OCI-M1 (cell line): ENCODE measurements around the gene RIC8A.
"Not testable (repeated sequence)": the region's sequence is repeated elsewhere in the genome, so short reads cannot be mapped to it uniquely, and the experiment has no call there.

Experiments used
- DNase-seq: peaks from one replicate; lab custom pipeline; 2025; lab: John Stamatoyannopoulos, UW

RIC8A gene

DNA sequence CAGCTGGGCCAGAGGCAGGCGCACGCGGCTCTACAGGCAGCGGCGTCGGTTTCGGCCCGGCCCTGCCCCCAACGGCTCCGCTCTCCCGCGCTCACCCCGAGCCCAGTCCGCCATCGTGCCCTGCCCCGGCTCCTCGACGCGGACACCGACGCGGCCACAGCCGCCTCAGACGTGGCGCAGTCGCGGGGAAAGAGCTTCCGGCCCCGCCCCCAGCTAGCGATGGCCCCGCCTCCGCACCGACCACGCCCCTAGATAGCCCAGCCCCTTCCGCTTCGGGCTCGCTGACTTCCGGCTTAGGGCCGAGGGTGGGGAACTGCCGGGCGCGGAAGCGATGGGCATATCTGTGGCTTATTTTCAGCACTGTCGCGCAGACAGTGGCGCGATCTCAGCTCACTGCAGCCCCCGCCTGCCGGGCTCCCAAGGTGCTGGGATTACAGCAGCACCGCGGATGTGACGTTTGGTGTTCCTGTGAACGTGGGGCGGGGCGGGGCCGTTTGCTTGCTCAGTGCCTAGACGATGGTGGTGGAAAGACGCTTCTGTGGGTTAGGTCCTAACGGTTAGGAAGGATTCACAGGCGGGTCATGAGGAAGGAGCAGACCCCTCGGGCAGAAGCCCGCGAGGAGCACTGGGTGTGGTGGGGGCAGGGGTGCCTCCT is at the start of gene RIC8A, which contains the start of gene BET1L:
Gene RIC8A (plus strand): TSS at position 501 of the 655 bp plus-strand sequence. CDS start 1,147 bp downstream, outside the sequence.
Gene BET1L (minus strand): TSS at position 192 of the 655 bp plus-strand sequence. CDS start 78 bp downstream, at position 114.
- peak; percentile 98 for DNase-seq

DNA sequence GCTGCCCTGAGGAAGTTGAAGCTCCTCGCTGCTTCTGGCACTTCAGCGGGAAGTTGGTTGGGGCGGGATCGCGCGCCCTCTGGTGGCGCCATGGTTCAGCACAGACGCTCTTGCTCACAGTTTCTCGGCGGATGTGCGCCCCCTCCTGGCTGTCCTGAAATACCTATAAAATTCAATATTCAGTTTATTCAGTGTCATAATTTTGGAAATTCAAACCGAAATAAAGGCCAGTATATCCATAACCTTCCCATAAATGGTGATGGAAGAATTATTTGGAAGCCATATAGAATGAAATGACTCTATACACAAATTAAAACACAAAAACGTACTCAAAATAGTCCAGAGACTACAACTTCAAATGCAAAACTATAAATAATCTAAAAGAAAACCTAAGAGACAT is 27.3 kb upstream of the RIC8A start:
- not testable (repeated sequence) for DNase-seq

DNA sequence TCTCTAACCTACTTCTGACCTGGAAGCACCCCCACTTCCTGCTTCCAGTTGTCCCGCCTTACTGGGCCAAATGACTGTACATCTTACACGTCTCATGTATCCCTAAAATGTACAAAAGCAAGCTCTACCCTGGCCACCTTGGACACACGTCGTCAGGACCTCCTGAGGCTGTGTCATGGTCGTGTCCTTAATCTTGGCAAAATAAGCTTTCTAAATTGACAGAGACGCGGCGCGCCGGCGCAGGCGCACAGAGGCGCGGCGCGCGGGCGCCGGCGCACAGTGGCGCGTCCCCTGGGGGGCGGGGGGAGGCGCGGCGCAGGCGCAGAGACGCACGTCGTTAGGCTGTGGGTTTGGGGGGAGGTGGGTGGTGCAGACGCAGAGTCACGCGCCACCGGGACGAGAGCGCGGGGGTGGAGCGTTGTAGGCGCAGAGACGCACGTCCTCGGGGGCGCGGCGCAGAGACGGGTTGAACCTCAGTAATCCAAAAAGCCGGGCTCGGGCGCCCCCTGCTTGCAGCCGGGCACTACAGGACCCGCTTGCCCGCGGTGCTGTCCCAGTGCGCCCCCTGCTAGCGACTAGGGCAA is 18.2 kb upstream of the RIC8A start:
- not testable (repeated sequence) for DNase-seq

DNA sequence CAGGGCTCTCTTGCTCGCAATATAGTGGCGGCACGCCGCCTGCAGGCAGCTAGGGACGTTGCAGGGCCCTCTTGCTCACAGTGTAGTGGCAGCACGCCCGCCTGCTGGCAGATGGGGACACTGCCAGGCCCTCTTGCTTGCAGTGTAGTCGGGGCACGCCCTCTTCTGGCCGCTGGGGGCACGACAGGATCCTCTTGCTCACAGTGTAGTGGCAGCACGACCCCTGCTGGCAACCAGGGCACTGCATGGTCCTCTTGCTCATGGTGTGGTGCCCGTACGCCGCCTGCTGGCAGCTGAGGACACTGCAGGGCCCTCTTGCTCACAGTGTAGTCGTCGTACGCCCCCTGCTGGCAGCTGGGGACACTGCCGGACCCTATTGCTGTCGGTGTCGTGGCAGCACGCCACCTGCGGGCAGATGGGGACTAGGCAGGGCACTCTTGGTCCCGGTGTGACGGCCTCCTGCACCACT is 17.6 kb upstream of the RIC8A start:
- DNase-seq, result not testable (repeated sequence)

DNA sequence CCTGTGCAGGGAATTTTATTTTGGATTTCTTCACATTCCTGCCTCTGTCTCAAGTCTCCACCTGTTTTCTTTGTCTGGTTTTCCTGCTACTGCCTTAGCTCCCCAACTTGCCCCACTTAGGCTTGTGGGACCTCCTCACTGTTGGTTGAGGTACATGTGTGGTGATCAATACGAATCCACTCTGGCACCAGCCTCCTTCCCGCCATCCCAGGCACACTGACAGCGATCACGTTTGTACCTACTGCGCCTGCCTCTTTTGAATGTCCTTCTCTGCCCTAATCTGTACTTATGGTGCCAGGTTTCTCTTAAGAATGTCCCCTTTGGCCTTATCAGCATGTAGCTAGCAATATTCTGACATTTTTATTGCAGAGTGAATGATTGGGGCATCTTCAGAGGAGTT is 17.0 kb upstream of the RIC8A start:
- DNase-seq, result not testable (repeated sequence)

DNA sequence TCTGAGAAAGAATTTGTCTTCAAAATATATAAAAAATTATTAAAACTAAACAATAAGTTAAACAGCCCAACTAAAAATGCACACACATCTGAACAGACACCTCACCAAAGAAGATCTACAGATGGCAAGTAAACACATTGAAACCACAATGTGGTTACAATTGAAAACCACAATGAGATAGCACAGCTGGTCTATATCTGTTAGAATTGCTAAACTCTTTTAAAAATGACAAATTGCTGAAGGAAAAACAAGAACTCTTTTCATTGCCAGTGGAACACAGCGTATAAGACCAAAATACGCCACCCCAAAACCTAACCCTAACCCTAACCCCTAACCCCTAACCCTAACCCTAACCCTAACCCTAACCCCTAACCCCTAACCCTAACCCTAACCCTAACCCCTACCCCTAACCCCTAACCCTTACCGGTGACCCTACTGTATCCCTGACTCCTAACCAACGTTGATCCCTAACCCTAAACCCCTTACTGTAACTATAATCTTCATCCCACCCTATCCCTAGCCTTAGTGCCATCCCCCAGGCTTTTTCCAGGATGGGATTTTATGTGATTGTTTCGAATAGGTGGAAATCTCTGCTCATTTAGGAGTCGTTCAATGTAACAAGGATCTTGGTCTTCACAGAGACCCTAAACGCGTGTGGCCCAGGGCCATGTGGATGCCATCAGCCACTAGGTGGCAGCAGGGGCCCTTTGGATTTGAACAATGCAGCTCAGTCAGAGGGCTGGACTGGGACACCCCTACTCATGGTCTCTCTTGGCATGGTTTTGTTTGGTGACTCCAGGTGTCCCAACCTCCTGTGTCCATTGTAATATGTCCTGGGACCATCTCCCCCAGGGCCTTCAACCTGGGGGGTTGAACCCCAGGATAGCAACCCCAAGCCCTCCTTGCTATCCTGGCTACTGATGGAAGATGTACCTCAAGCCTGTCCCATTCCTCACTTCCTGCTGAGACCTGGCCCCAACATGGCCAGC is 15.7 kb upstream of the RIC8A start:
- DNase-seq, result not testable (repeated sequence)

DNA sequence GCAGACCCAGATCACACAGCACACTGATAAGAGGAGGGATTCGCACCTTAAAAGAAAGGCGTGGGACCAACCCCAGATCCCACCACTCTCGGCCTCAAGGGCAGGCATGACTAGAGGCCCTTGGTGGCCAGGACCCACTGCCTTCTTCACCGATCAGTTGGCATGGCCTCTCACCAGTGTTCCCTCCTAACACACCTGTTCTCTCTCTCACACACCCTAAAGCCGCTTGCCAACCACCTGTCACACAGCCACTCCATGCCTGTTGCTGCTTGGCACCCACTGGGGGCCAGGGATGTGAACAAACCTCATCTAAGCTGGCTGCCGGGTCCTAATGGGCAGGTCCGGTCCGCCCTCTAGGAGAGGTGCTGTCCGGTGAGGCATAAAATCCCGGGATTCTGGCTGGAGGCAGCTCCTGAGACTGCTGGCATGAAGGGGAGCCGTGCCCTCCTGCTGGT is 14.8 kb upstream of the RIC8A start, which contains the start of gene SCGB1C1:
Gene SCGB1C1 (plus strand): TSS at position 405 of the 455 bp plus-strand sequence. CDS start 22 bp downstream, at position 427.
- not testable (repeated sequence) for DNase-seq

DNA sequence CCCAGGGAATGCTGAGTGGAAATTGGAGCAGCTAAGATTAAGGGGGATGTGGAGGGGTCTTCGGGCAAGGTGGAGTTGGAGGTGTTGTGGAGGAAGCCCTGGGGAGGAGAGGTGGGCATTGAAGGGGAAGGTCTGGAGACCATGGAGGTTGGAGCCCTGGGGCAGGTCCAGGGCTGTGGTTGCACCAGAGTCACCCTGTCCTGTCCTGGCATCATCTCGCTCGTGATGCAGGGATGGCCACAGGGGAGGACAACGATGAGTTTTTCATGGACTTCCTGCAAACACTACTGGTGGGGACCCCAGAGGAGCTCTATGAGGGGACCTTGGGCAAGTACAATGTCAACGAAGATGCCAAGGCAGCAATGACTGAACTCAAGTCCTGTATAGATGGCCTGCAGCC is 14.0 kb upstream of the RIC8A start:
- DNase-seq, result not testable (repeated sequence)

DNA sequence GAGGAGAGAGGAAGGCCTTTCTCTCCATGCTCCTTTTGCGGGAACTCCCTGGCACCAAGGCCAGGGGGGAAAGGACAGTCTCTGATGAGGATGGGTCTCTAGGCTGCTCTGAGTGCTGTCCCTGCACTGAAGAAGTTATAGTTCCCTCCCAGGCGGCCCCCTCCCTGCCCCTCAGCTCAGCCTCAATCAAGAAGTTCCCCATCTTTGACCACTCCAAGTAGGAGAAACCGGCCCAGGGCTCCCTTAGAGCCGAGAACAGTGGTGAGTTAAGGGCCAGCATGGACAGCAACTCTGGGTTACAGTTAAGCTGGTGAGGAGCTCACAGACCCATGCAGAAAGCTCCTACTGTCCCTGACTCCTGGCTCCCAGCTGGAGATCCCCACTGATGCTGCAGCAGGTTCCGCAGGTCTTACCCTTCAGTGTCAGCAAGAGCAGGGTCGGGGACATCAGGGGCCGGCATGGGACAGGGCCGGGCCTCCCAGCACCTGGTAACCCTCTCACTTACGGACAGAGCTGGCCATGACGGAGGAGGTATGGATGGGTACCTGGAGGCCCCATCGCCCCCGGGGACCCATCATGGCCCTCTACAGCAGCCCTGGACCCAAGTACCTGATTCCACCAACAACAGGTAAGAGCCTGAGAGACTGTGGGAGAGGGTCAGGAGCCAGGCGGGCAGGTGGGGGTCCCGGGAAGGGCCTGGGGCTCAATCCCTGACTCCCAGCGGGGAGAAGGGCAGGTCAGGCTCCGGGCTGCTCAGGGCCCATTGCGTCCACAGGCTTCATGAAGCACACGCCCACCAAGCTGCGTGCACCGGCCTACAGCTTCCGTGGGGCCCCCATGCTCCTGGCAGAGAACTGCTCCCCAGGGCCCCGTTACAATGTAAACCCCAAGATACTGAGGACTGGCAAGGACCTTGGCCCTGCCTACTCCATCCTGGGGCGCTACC is 10.4 kb upstream of the RIC8A start:
- DNase-seq, result peak; percentile 15

DNA sequence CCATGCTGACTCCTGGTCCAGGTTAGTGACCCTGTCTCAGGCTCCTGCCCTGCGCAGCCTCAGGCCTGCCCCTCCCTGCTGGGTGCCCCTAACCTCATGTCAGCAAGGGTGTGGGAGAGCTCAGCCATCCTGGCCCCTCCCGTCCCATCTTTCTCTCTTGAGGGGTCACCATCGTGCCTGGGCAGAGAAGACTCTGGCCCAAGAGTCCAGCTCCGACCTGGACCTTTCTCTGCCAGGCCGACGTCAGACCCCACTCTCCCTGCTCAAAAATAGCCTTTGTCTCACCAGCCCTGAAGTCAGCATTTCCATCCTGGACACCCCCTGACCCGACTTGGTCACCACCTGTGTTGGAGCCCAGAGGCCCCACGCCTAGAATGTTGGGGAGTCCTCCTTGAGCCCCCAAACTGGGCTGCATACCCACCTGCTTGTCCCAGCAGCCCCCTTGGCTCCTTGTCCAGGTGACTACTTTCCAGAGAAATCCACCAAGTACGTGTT is 9.7 kb upstream of the RIC8A start:
- no peak for DNase-seq

DNA sequence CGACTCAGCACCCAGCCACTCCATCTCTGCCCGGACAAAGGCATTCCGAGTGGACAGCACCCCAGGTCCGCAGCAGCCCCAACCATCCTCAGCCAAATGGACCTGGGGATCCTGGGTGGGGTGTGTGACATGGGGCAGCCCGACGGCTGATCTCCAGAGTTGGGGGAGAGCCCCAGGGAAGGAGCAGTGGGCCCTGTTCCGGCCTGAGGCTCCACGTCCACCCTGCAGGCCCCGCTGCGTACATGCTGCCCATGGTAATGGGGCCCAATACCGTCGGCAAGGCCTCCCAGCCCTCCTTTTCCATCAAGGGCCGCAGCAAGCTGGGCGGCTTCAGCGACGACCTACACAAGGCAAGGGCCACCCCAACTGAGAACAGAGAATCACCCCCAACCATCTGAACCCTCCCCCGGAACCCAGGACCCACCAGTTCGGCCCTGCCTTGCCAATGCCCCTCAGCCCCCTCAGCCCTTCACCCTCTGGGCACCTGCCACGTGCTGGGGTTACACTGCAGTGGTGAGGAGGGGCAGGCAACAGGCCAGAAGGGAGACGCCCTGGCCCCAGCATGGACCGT is 9.2 kb upstream of the RIC8A start:
- DNase-seq, result no peak

DNA sequence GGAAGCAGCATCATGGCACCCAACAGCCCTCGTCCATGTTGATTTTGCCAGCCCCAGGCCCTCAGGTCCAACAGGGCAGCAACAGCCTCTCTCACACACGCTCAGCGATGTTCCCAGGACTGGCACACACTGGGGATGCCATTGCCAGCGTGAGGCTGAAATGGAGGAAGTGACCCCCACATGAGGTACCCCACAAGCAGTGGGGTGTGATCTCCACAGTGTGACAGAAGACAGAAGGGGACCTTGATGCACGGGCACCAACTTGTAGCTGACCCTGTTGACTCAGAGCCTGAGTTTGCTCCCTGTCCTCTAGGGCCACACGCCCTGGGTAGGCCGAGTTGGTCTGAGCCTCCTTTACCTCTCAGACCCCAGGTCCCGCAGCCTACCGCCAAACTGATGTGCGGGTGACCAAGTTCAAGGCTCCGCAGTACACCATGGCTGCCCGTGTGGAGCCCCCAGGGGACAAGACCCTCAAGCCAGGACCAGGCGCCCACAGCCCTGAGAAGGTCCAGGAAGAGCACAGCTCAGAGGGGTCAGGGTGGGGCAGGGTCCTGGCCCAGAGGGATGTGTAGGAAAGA is 8.4 kb upstream of the RIC8A start:
- DNase-seq, result no peak

DNA sequence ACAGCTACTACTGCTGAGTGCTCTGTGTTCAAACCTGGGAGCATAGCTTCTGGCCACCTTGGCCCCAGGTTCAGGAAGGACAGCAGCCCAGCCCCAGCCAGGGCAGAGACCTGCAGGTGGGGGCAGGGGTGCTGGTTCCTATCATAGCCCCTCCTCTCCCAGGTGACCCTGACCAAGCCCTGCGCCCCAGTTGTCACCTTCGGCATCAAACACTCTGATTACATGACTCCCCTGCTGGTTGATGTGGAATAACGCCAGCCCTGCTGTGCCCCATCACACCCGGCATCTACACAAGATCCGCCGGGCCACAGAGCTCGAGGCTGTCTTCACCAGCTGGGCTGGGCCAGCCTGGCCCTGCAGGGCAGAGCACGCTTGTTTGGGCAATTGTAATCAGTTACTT is 7.7 kb upstream of the RIC8A start:
- no peak for DNase-seq

DNA sequence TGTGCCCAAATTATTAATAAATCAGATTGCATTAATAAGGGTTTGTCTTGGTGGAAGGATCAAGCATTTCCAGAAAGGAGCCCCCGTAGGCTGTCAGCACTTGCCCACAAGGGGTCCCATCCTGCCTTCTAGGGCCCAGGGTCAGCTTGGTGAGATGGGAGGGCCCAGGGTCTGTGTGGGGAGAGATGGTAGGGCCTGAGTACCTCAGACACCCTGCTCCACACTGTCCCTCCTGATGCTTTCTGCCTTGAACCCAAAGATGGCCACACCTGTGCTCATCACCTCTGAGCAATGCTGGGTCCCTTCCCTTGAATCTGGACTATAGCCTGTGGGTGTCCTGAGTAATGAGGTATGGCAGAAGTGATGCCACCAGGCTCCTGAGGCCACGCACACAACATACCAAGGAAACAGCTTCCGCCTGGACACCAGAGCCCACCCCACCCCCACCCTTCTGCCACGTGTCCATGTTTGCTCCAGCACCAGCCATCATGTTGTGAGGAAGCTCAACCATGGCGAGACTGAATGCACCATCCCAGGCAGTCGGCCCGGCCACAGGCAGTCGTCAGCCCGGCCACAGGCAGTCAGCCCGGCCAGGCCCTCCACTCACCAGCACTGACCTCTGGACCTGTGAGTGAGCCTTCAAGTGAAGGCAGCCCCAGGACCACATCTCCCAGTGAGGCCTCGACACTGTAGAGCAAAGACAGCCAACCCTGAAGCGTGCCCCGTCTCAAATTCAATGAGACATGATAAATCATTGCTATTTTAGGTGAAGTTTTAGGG is 7.1 kb upstream of the RIC8A start:
- no peak for DNase-seq

DNA sequence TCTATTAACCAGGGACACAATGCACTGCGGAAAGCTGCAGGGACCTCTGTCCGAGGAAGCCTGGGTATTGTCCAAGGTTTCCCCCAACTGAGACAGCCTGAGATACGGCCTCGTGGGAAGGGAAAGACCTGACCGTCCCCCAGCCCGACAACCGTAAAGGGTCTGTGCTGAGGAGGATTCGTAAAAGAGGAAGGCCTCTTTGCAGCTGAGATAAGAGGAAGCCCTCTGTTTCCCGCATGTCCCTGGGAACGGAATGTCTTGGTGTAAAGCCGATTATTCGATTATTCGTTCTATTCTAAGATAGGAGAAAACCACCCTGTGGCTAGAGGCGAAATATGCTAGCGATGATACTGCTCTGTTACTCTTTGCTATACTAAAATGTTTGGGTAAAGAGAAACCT is 5.5 kb upstream of the RIC8A start:
- DNase-seq, result peak; percentile 90

DNA sequence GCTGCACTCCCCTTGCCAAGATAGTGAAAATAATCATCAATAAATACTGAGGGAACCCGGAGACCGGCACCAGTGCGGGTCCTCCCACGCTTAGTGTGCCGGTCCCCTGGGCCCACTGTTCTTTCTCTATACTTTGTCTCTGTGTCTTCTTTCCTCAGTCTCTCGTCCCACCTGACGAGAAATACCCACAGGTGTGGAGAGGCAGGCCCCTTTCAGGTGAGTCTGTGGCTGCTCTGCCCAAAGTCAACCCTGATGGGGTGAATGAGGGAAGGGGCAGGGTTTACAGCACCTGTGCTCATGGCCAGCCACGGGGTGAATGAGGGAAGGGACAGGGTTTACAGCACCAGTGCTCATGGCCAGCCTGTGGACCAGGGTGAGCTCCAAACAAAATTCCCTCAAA is 5.0 kb upstream of the RIC8A start:
- DNase-seq, result no peak

DNA sequence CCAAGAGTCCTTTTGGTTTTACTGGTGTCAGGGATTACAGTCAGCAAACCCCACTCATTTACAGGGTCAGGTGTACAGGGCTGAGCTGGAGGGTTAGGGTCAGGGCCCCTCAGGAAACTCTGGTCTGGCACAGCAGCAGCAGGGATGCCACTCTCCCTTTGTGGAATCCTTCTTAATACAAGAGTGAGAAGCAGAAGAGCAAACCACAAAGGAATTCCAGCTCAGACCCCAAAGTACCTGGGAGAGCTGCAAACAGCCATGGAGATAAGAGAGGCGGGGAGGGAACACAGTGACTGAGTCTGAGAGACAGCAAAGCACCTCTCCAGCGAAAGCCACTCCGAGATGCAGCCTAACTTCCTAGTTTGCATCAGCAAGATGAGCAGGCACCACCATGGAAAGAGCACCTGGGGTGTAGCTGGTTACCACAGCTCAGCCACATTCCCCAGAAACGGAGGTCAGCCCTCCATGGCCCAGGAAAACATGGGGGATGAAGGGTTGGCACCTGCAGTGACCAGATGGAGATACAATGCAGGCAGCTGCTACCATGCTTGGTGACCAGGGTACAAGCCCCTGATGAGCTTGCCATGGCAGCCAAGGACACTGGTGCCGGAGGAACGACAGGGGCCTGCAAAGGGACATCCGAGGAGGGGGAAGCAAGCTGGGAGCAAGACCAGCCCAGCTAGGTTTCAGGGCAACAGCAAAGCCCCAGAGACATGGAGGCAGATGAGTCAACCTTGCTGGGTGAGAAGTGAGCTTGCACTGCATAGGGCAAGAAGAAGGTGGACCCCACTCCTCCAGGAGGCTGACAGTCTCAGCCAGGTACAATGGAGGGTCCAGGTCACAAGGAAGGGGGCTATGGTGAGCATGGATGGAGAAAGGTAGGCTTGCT is 4.2 kb upstream of the RIC8A start:
- DNase-seq, result no peak

DNA sequence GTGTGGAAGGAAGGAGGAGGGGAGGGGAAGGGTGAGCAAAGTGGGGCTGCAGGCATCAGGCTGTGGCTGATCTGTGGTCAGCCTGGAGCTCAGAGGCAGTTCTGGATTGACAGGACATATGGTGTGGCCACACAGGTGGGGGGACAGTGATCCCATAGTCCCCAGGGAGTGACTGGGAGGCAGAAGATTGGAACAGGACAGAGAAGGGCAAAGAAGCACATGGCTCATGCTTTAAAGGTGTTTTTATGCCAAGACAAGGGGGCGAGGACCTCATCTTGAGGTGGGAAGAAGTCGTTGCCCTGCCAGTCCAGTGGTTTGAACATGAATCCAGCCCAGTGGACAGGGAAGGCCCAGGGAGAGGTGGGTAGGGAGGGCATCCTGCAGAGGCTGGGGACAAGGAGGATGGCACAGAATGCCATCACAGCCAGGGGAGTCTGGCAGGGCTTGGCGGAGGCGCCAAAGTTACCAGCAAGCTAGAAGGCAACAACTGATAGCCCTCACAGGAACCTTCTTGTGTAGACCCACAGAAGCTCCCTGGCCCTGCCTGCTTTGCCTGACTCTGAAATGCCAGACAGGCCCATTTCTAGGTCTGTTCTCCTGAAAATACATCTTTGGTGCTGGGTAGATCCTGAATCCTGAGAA is 3.4 kb upstream of the RIC8A start:
- no peak for DNase-seq
